Left renal pelvis (tissue), 4 donors: Measurements from ENCODE around the gene MAGI1. TPM values are rescaled to one million over a fixed set of nuclear protein-coding genes. Genes with fewer than 3 reads are reported as not detected.

Experiments
- DNase-seq, 4 donors: peaks; one replicate each; pipeline ENCODE4 v3.0.0-alpha.2; 2013; ENCODE audit warnings: low read depth in 4 of 4, low spot score in 3 of 4
- polyA plus RNA-seq, 4 donors: library from polyadenylated mRNA; unstranded; fragments of 120-200 nt; gene quantifications; one replicate each; pipeline ENCODE4 v1.2.1, GENCODE V29; 2013; ENCODE audit not compliant: insufficient read length in 4 of 4

The MAGI1 gene
- polyA plus RNA-seq, 4 donors = 9.3 to 33.8 (median 26.9) TPM

DNA sequence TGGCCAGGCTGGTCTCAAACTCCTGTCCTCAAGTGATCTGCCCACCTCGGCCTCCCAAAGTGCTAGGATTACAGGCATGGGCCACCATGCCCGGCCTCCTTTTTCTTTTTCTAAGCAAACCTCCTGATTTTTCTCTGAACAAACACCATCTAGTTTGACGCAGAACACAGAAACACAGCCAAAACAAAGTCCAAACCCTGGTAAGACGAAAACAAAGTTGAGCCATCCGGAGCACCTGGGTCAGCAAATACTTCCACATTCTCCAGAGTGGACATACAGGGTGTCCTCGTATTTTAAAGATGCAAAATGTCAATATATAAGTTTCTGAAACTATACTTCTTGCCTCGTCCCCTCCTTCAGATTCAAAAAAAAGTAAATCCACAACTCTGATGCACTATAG, 715.8 kb downstream of the MAGI1 start:
- no peak for DNase-seq

DNA sequence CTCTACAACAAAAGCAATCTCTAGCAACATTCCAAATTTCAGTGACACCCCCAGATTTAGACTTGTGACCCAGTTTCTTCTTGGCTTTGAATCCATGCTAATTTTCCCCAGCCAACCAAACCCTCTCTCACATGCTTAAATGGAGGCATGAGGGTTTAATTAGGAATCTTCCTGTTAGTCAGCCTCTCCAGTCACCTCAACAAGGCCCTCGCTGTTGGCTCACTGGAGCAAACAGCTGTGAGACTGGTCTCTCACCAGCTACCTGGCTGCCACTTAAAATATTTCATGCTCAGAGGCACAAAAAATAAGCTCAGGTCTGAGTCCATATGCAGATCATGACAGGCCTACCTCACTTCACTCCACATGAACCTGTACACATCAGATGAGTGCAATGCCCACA, 720.5 kb downstream of the MAGI1 start:
- no peak for DNase-seq

DNA sequence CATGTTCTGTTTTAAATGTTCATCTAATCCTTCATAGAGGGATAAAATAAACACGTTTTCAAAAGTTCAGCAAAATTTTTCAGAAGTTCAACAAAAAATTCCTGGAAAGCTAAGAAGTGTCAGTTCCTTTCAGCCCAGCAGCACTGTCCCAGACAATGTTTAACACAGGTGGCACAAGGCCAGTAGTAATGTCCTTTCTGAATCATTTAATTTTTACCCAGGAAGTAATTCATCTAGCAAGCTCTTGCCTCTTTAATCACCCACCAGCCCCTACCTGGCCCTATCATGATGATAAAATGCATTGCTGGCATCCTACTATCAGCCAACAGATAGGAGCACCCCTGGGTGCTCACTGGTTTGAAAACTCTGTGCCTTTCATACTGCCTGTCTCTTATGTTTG, 723.8 kb downstream of the MAGI1 start:
- no peak for DNase-seq

DNA sequence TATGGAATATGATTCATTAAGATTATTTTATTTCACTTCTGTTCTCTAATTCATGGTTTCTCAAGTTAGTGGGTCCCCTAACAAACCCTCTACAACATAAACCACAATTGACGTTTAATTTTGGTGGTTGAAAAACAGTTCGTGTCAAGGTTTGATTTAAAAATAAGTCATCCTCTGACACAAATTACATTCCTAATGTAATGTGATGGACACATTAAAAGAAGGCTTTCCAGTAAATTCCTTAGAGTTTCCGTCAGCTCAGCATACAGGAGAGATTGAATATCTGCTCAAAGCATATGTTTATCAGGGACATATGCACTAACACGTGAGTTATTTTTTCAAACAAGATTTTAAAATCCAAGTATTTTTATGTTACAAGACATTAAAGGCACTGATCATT, 724.4 kb downstream of the MAGI1 start:
- no peak for DNase-seq

DNA sequence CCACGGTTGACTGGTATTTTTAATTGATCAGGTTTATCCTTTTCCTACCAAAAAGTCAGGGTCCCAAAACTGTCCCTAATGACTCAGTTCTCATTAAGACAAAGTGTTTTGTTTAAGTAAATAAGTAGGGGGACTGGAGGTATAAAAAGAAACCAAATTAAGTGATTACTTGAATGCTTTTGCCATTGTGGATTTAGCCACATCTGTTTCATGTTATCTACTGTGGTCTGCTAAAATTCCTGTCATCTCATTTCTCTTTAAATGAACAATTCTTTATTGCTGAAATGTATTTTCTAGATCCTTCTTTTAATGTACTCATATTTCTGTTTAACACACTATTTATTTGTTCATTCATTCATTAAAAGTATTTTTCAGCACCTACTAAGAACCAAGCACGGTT, 725.1 kb downstream of the MAGI1 start:
- no peak for DNase-seq

DNA sequence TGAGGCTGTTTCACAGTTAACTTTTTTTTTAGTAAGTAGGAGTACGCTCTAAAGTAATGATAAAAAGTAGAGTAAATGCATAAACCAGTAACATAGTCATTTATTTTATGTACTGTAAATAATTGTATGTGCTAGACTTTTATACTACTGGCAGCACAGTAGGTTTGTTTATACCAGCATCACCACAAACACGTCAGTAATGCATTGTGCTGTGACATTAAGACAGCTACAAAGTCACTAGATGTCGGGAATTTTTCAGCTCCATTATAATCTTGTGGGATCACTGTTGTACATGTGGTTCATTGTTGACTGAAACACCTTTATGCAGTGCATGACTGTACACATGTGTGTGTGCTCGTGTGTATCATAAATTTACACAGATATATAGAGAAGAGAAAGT, 732.9 kb downstream of the MAGI1 start:
- DNase-seq = no peak

Other genes with a start within 250 kb of the MAGI1 start
- gene SLC25A26, start 182.1 kb upstream of the MAGI1 start, polyA plus RNA-seq = 10 to 100 TPM; 23.7 to 26.9 (median 24.1) TPM